Keratinocyte (primary cell): ENCODE measurements around the gene ADAMTS13. TPM values are rescaled to one million over a fixed set of nuclear protein-coding genes. Genes with fewer than 3 reads are reported as not detected.

Experiments used
- DNase-seq: peaks from one replicate; pipeline ENCODE4 v3.0.0-alpha.2; 2011; ENCODE audit warnings: low read depth, missing footprints, low spot score
- FAIRE-seq: peaks from 2 replicates; lab custom pipeline; 2011; peaks lifted over from hg19 to GRCh38; lab: Jason Lieb, UNC
- H2AFZ ChIP-seq: 2 replicates; pipeline ENCODE4 v1.6.0; 2012; ENCODE audit warnings: low read length, control low read depth, inconsistent platforms; ENCODE audit not compliant: control insufficient read depth
- H3K27ac ChIP-seq: 2 replicates; pipeline ENCODE4 v1.5.1; 2011; ENCODE audit warnings: low read length; ENCODE audit not compliant: control insufficient read depth, insufficient read depth
- H3K27me3 ChIP-seq: 3 replicates; pipeline ENCODE4 v1.6.0; 2011; ENCODE audit warnings: low read length; ENCODE audit not compliant: control insufficient read depth, insufficient read depth; ENCODE audit errors: extremely low read depth
- H3K36me3 ChIP-seq, 2 experiments: 2 replicates in 1 of 2; 3 replicates in 1 of 2; pipeline ENCODE4 v1.5.1; 2011; ENCODE audit warnings: low read length in 2 of 2, mild to moderate bottlenecking in 1 of 2; ENCODE audit not compliant: control insufficient read depth in 2 of 2, insufficient read depth in 2 of 2; ENCODE audit errors: extremely low read depth in 1 of 2
- H3K4me1 ChIP-seq: 3 replicates; pipeline ENCODE4 v1.5.1; 2011; ENCODE audit warnings: low read length; ENCODE audit not compliant: control insufficient read depth, insufficient read depth; ENCODE audit errors: extremely low read depth
- H3K4me2 ChIP-seq: 3 replicates; pipeline ENCODE4 v1.6.0; 2011; ENCODE audit warnings: low read depth, low read length; ENCODE audit not compliant: control insufficient read depth, insufficient read depth; ENCODE audit errors: extremely low read depth
- H3K4me3 ChIP-seq, 3 experiments: fragments of 200-600 bp in 1 of 3; sonication (generic) in 1 of 3; 2 replicates in 2 of 3; 3 replicates in 1 of 3; pipeline ENCODE4 v1.5.1; 2011 to 2016; ENCODE audit warnings: low read length in 3 of 3, mild to moderate bottlenecking in 3 of 3, control low read depth in 2 of 3, inconsistent platforms in 1 of 3, low read depth in 1 of 3, mixed read lengths in 1 of 3, mixed run types in 1 of 3, moderate library complexity in 1 of 3; ENCODE audit not compliant: control insufficient read depth in 2 of 3, insufficient read depth in 2 of 3; ENCODE audit errors: extremely low read depth in 1 of 3
- H3K79me2 ChIP-seq: 2 replicates; pipeline ENCODE4 v1.6.0; 2012; ENCODE audit warnings: low read length; ENCODE audit not compliant: control insufficient read depth, insufficient read depth
- H3K9ac ChIP-seq: 3 replicates; pipeline ENCODE4 v1.6.0; 2011; ENCODE audit warnings: low read length; ENCODE audit not compliant: control insufficient read depth, insufficient read depth; ENCODE audit errors: extremely low read depth
- H3K9me1 ChIP-seq: 3 replicates; pipeline ENCODE4 v1.6.0; 2011; ENCODE audit warnings: low read length; ENCODE audit not compliant: control insufficient read depth, insufficient read depth; ENCODE audit errors: extremely low read depth
- H3K9me3 ChIP-seq: 2 replicates; pipeline ENCODE4 v1.5.1; 2012; ENCODE audit warnings: low read depth, low read length; ENCODE audit not compliant: control insufficient read depth
- H4K20me1 ChIP-seq: 3 replicates; pipeline ENCODE4 v1.6.0; 2011; ENCODE audit warnings: low read length; ENCODE audit not compliant: control insufficient read depth, insufficient read depth; ENCODE audit errors: extremely low read depth
- EZH2 ChIP-seq: IDR thresholded peaks from one replicate; pipeline ENCODE4 v1.6.1; 2012; ENCODE audit warnings: inconsistent platforms, mild to moderate bottlenecking, low read length, moderate library complexity
- dilution Hi-C: fragments of 300-500 bp; cut with MboI; formaldehyde crosslinking; loops from one replicate; pipeline ENCODE4 v1.7.0; 2020; ENCODE audit warnings: low sequenced_read_pairs; ENCODE audit not compliant: extremely low pct_ligation_motif_present
- polyA plus RNA-seq, 5 experiments: library from polyadenylated mRNA; depleted of rRNA in 3 of 5; stranded (reverse) in 3 of 5; stranded (forward) in 1 of 5; unstranded in 1 of 5; fragments of >200 nt; gene quantifications; 1 replicate in 1 of 5; 2 replicates in 3 of 5; 3 replicates in 1 of 5; pipeline versions ENCODE4 v1.2.1 to v1.2.3, GENCODE V29; 2011 to 2012; ENCODE audit warnings: missing spikeins in 2 of 5, low read depth in 1 of 5, low replicate concordance in 1 of 5
- TF ChIP-seq, protein P1 (sequence below), 3 experiments: IDR thresholded peaks in 1 of 3; conservative IDR thresholded peaks in 1 of 3; optimal IDR thresholded peaks in 1 of 3; 2 replicates in 2 of 3; 3 replicates in 1 of 3; pipeline versions ENCODE3 to v1.5.1; 2011; ENCODE audit warnings: low read length in 3 of 3, mild to moderate bottlenecking in 3 of 3, moderate library complexity in 2 of 3, control low read depth in 1 of 3, inconsistent platforms in 1 of 3; ENCODE audit not compliant: insufficient read depth in 2 of 3; ENCODE audit errors: extremely low read depth in 1 of 3

ADAMTS13 gene
- polyA plus RNA-seq, 1 donor (not counting 4 experiments of a cell fraction or from before 2014, with no cell fraction given), result 1.1 TPM

DNA sequence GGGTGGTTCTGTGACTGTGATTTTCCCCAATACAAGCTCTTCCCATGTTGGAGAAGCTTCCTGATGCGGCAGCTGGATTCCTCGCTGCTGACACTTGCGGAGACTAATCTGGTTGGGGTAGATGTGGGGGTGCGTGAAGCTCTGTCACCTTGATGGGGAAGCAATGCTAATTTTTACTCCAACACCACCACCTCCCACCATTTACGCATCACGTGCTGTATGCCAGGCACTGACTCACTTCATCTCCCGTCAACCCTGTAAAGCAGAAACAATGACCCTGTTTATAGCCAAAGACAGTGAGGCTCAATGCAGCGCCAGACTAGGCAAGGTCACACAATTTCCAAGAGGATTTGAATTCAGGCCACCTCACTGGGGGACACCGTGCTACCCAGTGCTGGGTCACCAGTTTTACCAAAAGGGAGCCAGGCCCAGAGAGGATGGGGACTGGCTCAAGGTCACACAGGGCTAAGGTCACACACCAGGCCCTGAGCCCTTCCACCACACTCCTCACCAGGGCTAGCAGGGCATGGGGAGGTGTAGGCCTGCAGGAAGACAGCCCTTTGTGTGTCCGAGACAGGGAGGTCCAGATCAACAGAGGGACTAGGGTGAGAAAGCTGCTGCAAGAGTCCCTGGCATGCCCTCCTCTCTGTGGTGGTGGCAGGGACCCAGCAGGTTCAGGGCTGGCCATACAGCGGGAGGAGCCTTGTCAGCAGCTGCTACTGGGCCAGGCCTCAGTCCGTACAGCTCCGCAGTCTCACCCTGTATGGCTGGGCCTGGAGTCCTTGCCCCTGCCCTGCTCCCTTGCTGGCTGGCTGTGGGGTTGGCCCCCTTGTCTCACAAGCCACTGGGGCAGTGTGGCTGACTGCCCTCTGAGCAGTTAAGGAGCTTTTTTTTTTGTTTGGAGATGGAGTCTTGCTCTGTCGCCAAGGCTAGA lies 42.7 kb upstream of the ADAMTS13 start:
- H3K9me1 ChIP-seq, result no peaks in the 10 kb centered on the region
- H3K9ac ChIP-seq, result no peak overlapping the region
- dilution Hi-C loops, result no loop called here
- peaks cover 2% of the 10 kb centered on the region for H4K20me1 ChIP-seq
- no peak for DNase-seq
- no peak overlapping the region for H2AFZ ChIP-seq
- H3K27me3 ChIP-seq, result no peaks in the 10 kb centered on the region
- H3K27ac ChIP-seq, result no peak overlapping the region
- no peaks in the 10 kb centered on the region for H3K9me3 ChIP-seq
- no peak overlapping the region for H3K4me3 ChIP-seq
- H3K4me2 ChIP-seq, result no peak overlapping the region
- no peak for FAIRE-seq
- TF ChIP-seq, protein P1, sequence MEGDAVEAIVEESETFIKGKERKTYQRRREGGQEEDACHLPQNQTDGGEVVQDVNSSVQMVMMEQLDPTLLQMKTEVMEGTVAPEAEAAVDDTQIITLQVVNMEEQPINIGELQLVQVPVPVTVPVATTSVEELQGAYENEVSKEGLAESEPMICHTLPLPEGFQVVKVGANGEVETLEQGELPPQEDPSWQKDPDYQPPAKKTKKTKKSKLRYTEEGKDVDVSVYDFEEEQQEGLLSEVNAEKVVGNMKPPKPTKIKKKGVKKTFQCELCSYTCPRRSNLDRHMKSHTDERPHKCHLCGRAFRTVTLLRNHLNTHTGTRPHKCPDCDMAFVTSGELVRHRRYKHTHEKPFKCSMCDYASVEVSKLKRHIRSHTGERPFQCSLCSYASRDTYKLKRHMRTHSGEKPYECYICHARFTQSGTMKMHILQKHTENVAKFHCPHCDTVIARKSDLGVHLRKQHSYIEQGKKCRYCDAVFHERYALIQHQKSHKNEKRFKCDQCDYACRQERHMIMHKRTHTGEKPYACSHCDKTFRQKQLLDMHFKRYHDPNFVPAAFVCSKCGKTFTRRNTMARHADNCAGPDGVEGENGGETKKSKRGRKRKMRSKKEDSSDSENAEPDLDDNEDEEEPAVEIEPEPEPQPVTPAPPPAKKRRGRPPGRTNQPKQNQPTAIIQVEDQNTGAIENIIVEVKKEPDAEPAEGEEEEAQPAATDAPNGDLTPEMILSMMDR (optimal IDR thresholded peaks at IDR 0.05 in 1 of 3, IDR thresholded peaks at IDR 0.05 in 1 of 3, conservative IDR thresholded peaks at IDR 0.05 in 1 of 3; ENCODE audit: extremely low read depth in 1 of 3, insufficient read depth in 2 of 3, low read length in 3 of 3), result no peak
- TF ChIP-seq EZH2, result no peak
- H3K36me3 ChIP-seq, result no peaks in the 10 kb centered on the region
- peaks cover 11% of the 10 kb centered on the region for H3K79me2 ChIP-seq
- H3K4me1 ChIP-seq, result peaks cover 6% of the 10 kb centered on the region

DNA sequence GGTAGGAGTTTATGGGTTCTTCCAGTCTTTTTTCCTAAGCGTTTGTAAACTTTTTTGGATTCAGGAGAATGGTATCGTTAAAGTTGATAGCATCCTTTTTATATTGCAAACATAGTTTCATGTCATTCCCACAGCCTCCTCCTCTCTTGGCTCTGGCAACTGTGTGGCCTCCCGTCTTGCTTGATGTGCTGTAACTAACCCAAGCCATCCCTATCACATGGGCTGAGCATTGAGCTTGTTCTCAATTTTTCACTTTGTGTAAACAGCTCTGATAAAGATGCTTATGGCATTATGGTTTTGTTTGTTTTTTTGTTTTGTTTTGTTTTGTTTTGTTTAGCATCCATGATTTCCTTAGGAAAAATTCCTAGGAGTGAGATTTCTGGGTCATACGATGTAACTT lies 41.4 kb upstream of the ADAMTS13 start:
- no peaks in the 10 kb centered on the region for H3K36me3 ChIP-seq
- H3K4me3 ChIP-seq, result no peak overlapping the region
- TF ChIP-seq EZH2, result no peak
- TF ChIP-seq, protein P1 (optimal IDR thresholded peaks at IDR 0.05 in 1 of 3, IDR thresholded peaks at IDR 0.05 in 1 of 3, conservative IDR thresholded peaks at IDR 0.05 in 1 of 3; ENCODE audit: extremely low read depth in 1 of 3, insufficient read depth in 2 of 3, low read length in 3 of 3), result no peak
- no peak overlapping the region for H3K9ac ChIP-seq
- no peaks in the 10 kb centered on the region for H3K79me2 ChIP-seq
- no peaks in the 10 kb centered on the region for H4K20me1 ChIP-seq
- dilution Hi-C loops, result no loop called here
- no peak for FAIRE-seq
- no peaks in the 10 kb centered on the region for H3K9me3 ChIP-seq
- no peak overlapping the region for H3K4me2 ChIP-seq
- no peak for DNase-seq
- H3K27ac ChIP-seq, result no peak overlapping the region
- no peaks in the 10 kb centered on the region for H3K27me3 ChIP-seq
- H2AFZ ChIP-seq, result no peak overlapping the region
- H3K4me1 ChIP-seq, result peaks cover 4% of the 10 kb centered on the region
- no peaks in the 10 kb centered on the region for H3K9me1 ChIP-seq
